GM12892 (cell line): ENCODE data around the gene ZNF521.

ENCODE experiments used
- POLR2A ChIP-seq: IDR thresholded peaks from 2 replicates; pipeline ENCODE4 v1.6.1; 2011; ENCODE audit warnings: low read depth, low read length, control low read depth
- POLR2AphosphoS5 ChIP-seq: IDR thresholded peaks from 2 replicates; pipeline ENCODE4 v1.6.1; 2011; ENCODE audit warnings: low read depth, low read length, control low read depth

GRCh38 chr18:25039781-25040180 lies 312.2 kb downstream of the ZNF521 start:
- TF ChIP-seq POLR2A (no peak), POLR2AphosphoS5 (no peak)
